ENCODE results near the gene NLRC5.

The NLRC5 gene

DNA sequence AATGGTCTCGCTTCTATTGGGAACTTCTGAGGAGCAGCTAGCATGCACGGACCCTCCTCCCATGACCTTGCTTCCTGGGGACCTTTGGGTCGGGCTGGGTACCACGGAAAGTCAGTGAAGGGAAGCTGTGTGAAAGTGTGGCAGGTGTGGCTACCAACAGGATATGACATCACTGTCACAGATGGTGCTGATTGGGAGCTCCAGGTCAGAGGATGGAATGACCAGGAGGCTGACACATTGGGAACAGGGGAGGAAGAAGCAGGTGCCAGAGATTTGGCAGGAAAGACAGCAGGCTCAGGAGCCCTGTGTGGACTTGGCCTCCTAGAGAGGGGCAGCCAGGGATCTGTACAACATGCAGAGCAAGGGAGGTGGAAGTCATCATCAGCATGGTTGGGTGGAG lies 137.1 kb downstream of the NLRC5 start:
- DNase-seq (ENCODE audit: low read depth) = no peak

GRCh38 chr16:57127037-57127763 lies 137.8 kb downstream of the NLRC5 start:
- no peak for DNase-seq (ENCODE audit: low read depth)

GRCh38 chr16:57127836-57128235 lies 138.5 kb downstream of the NLRC5 start:
- DNase-seq (ENCODE audit: low read depth) = no peak

DNA sequence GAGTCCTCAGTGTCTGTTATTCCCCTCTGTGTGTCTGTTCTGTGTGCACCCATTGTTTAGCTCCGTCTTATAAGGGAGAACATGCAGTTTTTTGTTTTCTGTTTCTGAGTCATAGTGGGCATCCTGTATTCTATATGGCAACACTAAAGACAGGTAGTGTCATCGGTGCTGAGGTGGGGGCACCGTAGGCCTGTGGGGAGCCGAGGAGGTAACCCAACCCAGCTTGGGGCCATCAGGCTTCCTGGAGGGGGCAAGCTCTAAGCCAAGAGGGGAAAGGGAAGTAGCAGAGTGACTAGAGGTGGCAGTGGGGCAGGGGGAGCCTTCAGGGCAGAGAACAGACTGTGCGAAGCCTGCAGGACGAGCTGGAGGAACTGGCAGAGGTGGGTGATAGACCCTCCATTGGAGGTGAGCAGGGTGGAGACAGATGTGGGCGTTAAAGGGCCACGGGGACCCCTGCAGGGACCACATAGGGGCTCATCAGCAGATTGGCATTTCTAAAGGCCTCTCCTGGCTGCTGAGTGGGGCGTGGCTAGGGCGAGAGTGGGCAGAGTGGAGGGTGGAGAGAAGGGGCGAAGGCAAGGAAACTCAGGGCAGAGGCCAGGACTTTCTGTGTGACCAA lies 139.5 kb downstream of the NLRC5 start:
- no peak for DNase-seq (ENCODE audit: low read depth)

DNA sequence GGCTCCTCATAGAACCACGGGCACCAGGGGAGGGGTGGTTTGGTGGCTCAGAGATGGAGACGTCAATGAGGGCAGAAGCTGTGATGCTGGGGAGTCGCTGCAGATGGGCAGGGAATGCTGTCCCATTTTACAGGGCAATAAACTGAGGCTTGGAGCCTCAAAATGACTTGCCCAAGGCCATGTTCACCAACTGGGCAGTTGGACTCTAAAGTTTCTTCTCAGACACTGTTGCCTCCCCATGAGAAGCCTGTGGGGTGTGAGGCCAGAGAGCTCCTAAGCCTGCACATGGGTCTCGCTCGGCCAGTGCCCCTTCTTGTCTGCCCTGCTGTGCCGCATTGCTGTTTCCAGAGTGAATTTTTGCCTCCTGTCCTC lies 141.6 kb downstream of the NLRC5 start:
- DNase-seq (ENCODE audit: low read depth) = no peak

DNA sequence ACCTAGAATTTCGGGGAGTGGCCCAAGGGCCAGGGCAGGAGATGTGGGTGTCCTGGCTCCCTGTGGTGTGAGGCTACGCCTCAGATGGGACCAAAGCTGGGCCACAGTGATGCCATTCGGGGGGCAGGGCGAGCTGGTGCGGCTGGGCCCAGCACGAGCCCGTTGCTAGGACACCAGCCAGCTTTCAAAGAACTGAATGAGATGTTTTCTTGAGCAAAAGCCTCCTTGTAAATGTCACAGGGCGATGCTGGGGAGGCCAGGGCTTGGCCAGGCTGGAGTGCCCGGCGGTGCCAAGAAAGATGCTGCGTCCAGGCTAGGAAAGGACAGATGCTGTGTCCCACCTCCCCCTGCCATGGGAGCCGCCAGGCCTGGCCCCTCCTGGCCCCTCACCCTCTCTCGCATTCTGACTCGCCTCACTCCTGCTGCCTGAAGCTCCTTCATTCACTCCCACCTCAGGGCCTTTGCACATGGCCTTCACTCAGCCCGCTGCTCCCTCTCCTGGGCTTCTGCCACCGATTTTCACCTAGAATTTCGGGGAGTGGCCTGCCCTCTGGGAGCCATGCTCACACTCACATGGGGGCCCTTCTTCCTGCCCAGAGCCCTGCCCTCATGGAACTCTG lies 142.1 kb downstream of the NLRC5 start:
- DNase-seq (ENCODE audit: low read depth) = no peak

DNA sequence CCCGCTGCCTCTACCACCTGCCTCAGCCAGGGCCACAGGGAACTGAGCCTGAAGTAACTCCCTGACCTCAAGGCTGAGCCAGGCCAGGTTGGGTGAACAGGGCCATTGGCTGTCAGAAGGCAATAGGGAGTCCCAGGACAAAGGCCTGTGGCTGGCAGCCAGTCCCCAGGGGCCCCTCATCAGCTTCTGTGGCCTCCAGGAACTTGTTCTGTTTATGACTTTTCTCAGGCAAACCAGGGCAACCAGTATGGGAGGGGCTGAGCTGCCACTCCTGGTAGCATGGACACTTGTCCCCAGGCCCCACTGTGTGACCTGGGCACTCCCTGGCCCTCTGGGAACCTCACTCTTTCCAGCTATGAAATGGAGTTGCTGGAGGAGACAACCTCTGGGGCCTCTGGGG lies 143.1 kb downstream of the NLRC5 start:
- no peak for DNase-seq (ENCODE audit: low read depth)

- DNase-seq (ENCODE audit: low read depth) = no peak
Observed at GRCh38 chr16:57133031-57133430, 143.7 kb downstream of the NLRC5 start.

Measured in HS-27A (cell line).